GM21619 (cell line): ENCODE results near the gene PTN.

Experiments
- ATAC-seq: cut with Tn5 transposase; IDR thresholded peaks from one replicate; pipeline ENCODE4 v1.9.1; 2021; ENCODE audit not compliant: unreplicated experiment

PTN gene, protein sequence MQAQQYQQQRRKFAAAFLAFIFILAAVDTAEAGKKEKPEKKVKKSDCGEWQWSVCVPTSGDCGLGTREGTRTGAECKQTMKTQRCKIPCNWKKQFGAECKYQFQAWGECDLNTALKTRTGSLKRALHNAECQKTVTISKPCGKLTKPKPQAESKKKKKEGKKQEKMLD

DNA sequence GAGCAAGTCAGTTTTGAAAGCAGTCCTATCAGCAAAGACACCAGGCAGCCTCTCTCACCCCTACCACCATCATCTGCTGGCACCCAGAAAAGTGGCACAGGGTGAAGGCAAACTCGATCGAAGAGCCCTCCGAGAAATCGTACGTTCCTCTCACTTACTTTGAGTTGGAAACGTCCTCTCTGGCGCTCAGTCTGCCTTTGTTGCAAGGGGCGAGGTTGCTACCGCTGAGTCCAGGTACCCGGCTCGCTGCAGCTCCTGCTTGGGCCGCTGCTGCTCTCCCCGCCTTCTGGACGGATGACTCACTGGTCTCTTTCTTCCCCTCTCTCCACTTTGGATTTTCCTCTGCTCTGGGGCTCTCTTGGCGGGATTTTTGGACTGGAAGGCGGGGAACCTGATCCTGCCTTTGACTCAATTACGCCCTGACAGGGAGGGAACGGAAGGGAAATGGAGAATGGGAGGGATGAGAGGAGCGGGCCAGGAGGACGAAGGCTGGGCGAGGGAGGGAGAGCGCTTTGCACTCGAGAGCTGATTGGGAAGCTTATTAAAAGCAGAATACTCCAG is at the start of gene PTN:
TSS of gene PTN (minus strand) at position 453 of the 561 bp plus-strand sequence. CDS start 88,760 bp downstream, outside the sequence.
- no peak for ATAC-seq

DNA sequence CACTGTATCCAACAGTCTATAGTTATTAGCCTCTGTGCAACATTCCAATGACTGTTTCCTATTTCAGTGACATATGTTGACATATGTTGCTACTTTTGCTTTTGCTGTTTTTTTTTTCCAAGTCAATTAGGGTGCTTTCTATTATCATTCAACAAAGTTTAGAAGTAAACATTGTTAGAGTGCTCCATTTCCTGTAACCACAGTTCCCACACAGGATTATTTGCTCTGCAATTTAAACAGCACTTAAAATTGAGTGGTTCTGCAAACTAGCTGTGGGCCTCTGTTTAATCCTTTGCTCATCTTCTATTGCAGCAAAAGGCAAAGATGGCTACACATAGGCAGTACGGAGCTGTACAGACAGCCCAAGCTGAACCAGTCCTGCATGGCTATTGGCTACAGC is 46.5 kb upstream of the PTN start:
- no peak for ATAC-seq

DNA sequence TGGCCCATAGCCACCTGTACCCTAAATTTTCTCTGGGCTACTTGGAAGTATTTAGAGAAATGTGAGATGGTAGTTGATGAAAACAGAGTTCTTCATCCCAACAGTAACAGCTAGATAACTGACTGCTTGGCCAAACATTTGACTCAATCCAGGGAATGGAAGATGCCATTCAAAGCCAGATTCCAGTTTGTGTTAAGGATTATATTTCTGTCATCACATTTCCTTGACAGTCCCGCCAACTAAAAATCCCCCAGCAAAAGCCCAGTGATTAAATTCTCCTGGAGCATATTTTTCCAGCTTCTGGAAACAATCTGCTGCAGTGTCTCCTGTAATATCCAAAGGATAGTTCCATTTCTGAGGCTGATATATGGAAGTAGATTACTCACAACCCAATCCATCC is 45.4 kb upstream of the PTN start:
- no peak for ATAC-seq

DNA sequence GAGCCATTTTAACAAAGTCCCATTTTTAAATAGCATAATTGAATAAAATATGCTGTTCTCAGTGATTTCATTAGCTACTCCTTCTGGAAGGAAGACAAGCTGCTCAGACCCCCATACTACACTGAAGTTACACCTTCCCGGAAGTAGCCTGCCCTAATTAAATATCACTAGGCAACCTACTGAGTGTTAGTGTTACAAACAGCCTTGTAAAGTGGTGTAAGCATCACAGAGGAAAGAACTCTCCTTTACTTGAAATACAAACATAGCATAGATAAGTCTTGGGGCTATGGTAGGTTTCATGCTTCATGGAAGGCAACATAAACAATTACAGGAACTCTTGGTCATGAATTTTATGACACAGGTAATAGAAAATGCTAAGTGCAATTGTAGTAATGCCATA is 43.4 kb upstream of the PTN start:
- ATAC-seq, result no peak

DNA sequence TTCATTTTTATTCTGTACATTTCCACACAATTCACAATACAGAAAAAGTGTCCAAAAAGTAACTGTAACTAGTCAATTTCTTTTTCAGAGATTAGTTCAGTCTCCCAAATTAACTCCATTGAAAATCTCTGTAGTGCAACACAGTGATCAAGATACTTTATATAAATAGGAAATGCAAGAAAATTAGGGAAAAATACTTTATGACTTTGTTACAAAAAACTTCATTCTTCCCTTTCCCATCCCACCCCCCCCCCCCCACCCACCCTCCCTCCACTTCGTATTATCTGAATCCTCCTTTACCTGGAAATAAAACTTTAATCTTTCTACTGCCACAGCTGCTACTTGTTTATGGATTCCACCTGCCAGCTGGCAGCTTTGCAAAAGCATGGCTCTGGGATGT is 37.5 kb upstream of the PTN start:
- ATAC-seq, result no peak

DNA sequence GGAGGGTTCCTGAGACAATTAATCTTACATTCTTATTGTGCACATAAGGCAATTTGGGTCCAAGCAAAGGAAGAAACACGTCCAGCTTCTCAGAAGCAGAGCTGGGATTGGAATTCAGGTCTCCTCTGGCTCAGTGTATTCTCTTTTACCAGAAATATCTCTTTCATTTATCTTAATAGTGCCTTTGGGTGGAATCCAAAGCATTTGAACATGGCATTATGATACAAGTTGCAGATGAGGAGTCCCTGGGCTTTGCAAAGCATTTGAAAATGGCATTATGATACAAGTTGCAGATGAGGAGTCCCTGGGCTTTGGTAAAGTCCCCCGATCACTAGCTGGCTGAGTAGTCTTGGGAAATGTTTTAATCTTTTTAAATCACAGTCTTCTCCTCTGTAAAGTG is 30.0 kb upstream of the PTN start:
- ATAC-seq, result no peak

DNA sequence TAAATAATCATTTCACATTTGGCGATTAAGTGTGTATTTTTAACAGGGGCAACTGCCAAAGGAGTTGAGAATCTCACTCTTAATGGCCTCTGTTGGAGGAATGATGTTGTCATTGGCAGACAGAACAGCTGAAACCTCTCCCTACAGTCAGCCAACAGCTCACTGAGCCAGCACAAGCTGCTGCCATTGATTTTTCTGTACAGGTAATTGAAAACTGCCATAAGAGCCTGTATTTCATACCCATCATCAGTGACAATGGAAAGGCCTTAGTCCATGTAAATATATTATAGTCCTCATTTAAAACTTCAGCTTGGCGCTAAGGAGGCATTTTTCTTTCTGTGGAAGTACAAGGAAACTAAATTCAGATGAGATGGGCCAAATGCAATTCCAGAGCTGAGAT is 28.1 kb upstream of the PTN start:
- no peak for ATAC-seq

DNA sequence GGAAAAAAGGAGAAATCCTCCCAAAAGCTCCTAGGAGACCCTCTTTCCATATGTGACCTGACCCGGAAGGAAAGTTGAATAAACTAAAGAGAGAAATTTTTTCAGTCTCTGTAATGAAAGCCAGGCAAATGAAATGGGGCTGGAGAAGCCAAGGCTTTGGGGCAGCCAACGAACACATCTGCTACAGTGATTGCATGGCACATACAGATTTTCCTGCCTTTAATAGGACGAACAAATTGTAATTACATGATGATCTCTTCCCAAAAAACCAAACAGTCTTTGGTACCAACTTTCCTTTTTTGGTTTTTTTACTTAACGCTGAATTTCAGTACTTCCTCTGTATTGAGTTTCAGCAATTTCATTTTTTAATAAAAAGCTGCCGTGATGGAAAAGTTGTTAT is 23.5 kb upstream of the PTN start:
- no peak for ATAC-seq

DNA sequence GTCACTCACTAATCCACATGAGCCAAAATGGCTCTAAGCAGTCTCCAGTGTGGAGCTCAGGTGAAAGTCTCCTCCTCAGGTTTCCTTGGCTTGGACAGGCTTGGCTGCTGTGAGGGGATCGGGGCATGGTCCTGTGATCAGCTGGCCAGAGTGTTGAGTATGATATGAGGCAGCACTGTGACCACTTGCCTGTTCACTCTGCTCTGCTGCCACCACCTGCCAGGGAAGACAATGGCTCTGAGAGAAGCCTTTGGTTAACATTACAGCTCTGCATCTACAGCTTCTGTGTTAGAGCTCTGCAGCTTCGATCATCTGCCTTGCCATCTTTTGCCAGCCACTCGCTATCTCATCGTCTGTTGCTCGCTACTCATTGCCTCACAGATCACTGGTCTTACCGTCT is 20.1 kb upstream of the PTN start:
- no peak for ATAC-seq

DNA sequence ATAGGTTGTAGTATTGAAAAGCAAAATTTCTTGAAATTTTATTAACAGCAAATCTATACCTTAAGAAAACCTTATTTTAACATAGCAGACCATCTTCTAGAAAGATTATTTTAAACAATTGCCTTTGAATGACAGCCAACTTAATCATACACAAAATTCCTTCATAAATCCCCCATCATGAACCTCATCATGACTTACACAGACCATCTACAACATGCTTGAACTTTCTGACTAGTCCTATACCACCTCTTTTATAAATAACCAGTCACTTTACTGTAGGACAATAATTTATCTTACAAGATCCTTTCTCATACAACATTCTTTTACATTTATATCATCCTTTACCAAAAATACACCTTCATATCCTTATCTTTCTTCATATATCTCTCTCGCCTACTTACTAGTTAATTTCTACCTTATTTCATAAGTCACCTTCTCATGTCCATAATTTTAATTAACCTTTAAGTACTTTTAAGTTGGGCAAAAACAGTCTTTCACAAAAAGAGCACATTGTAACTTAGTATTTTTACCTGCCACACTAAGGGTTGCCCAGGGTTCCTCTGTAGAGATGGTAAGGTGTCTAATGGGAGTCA is 16.6 kb upstream of the PTN start:
- ATAC-seq, result no peak

DNA sequence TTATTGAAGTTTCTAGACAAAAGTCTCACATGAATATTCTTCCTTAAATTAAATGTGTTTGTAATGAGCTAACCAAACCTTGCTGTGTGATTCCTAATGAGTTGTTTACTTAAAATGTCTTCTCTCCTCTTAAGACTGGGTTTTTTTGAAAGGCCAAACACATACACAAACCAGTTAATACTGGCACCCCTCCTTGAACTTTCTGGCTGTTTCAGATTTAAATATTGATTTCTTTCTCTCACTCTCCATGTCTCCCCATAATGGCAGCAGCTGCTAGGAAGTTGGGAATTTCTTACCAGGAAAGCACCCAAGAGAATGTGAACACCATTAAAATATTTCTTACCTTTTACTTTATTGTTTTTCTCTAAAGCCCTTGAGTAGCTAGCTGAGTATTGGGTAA is 11.4 kb upstream of the PTN start:
- ATAC-seq, result no peak

DNA sequence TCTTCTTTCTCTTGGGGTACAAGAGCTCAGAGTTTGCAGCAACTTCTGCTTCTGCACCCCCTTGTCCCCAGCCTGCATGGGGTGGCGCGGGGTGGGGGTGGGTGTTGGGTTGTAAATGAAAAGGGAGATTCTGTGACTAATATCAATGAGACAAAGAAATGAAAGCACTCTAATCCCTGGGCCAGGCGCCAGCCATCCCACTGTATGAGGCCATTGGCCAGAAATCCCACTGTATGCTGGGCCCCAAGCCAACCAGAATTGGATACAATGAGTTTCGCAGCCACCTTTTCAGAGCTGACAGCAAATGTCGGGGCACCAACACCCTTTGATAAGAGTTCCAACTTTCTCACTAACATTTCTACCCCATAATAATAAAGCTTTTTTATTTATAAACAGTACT is 10.9 kb upstream of the PTN start:
- ATAC-seq, result no peak

DNA sequence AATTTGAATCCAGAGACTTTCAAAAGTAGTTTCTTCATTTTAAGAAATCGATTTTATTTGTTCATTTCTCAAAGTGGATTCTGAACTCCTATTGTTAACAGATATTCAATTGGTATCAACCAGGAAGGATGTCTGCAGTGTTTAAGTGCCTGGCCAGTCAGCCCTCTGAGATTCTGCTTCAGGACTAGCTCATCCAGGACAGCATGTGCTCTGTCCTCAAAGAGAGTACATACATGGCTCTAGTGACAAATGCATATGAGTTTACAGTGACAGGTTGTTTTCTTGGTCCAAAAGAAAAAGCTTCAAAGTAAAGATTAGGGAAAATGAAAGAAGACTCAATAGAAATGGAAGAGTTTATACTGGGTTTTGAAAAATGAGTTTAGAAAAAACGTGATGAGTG is 8.4 kb upstream of the PTN start:
- no peak for ATAC-seq

DNA sequence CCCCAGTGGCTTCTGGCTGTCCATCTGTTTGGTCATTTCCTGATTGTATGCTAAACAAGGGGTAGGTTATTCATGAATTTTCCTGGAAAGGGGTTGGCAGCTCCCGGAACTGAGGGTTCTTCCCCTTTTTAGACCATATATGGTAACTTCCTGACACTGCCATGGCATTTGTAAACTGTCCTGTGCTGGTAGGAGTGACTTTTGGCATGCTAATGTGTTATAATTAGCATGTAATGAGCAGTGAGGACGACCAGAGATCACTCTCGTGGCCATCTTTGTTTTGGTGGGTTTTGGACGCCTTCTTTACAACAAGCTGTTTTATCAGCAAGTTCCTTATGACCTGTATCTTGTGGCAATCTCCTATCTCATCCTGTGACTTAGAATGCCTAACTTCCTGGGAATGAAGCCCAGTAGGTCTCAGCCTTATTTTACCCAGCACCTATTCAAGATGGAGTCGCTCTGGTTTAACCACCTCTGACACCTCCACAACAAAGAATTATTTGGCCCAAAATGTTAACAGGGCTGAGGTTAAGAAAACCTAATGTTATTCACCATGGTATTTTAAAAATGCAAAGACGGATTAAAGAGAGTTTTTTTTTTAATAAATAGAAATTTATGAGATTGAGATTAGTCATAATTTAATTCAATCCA is 2.4 kb upstream of the PTN start:
- no peak for ATAC-seq

DNA sequence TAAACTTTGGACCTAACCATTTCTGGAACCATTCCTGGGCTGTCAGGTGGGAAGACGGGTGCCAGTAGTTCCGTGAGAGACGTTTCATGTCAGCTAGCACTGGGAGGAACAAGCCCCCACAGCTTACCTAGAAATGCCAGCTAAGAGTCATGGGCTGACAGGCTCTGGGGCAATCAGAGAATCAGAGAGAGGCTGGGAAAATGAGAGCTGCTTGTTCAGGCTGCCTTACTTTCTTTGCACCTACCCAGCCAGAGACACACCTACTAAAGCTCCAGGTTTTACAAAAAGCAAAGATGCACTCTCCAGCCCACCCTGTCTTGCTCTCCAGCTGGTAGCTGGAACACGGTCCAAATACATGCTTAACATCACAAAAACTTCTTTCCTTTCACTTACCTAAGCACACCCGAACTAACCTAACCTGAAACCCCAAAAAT is 688 bp downstream of the PTN start:
- ATAC-seq, result no peak

DNA sequence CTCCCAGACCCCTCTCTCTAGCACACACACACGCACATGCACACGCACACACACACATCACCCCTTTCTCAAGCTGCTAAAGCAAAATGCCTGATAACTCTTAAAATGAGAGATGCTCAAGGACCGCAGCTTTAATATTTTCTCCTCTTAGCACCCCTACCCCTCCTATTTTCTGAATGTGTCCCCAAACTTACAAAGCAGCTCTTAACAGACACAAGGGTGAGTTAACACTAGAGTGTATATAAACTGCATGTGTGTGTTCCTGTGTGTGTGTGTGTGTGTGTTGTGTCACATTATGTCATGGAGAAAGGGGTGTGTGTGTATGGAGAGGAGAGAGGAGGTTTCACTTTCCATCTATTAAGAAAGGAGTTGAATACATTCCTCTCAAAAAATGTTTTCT is 1.3 kb downstream of the PTN start:
- ATAC-seq, result no peak

DNA sequence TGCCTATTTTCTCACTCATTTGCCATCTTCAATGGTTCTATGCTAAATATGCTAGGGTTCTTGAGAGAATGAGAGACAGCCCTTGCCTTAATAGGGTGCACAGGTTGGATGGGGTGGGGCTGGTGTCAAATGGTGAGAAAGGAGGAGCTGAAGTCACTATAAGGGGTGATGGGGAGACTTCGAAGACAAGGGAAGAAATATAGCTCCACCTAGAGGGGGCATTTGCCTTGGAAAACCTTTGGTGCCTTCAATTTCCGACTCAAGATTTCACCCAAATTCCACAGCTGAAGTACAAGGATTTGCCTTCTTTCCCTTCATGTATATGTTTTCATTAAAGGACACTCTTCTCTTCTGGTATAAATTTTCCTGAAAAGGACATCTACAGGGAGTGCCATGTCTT is 5.6 kb downstream of the PTN start:
- no peak for ATAC-seq

DNA sequence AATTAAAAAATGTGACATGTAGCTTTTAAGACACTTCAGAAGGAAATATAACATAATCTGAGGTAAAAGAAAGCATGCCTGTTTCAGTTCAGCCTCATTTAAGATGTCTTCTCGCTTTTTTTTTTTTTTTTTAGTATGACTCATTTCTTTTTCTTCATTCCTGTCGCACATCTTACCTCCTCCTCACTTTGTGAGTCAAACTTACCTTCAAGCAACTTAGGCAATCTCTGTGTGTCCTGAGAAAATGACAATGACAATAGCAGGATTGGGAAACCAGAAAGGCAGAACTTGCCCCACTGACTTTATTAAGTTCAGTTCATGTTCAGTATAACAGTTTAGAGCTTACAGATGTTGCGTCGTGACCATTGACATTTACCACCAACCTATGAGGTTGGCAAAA is 7.7 kb downstream of the PTN start:
- no peak for ATAC-seq

DNA sequence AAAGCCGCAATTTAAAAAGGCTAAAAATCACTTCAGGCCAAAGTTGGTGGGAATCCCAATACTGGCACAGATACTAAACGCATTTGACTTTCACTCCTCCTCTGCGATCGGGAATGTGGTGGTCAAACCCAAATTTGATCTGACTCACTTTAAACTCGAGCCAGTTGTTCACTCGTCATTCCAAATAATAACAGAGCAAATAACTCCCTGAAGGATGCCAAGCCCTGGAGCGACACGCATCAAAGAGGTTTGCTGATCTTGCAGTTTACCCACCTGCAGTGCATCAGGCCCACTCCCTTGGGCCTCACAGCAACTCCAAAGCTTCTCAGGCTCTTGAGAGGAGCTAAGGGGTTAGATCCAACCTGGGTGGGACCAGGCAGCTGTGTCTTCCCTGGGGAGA is 12.2 kb downstream of the PTN start:
- ATAC-seq, result no peak

DNA sequence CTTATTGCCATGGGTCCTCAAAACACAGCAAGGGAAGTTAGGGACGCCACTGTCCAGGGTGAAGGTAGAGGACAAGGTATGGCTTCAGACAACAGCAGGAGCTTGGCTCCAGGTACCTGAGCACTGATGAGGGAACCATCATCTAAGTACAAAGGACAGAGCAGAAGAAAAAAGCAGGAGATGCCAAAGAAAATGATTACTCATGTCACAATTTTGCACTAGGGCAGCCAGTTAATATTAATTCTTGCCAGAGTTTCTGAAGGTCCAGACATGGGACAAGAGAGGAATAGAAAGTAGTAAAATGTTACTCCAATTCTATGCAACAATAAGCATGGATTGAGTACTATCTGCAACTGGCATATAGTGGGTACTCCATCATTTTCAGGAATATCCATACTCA is 14.1 kb downstream of the PTN start:
- ATAC-seq, result no peak

DNA sequence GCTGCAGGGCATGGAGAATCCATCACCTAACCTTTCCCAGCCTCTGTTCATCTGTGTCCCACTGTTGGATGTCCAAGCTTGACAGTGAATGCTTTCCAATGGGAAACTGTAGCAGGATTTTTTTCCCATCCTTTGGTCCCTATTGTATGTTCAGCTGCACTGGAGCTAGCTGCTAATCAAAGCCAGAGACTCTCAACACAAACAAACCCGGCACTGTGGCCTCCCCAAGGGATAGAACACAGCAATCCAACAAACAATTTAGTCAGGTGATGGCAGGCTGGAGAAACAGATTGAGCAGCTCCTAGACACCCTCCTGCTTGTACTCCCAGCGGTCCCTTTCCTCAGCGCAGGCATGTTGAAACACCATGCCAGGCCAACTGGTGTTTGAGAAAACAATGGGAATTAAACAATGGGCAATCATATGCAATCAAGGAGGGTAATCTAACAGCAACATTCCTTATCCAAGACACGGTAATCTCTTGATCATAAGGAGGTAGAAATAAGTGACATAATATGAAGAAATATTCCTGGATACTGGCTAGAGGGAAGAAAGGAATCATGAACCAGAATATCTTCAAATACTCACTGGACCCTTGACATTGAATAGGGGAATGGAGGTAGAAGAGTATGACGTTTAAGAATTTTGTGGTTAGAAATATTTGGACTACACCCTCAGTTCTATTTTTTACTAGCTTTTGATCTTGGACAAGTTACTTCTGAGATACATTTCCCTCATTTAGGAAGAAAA is 15.0 kb downstream of the PTN start:
- no peak for ATAC-seq

DNA sequence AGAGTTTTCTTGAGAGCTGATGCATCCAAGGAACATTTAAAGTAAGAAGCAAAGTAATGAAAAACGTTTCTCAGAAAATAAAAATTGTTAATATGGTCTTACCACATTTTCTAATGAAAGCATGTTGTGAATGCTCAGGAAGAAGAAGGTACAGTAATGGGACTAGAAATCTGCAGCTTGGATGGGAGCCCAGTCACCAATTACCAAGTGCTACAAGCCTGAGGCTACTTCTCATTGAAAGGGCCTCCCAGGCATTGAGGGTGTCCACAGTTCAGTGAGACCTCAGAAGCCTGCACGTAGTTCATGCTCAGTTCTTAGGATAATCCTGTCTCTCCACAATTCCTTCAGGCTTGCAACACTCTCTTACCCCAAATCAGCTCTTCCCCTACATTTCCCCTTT is 17.6 kb downstream of the PTN start:
- ATAC-seq, result no peak
